Mesenchymal stem cell (in vitro differentiated cells and primary cell): ENCODE results near the gene ABCA12.

Experiments used
- DNase-seq: peaks from one replicate; pipeline ENCODE4 v3.0.0-alpha.2; 2013
- H2AFZ ChIP-seq: one replicate; pipeline ENCODE4 v1.6.1; 2013; ENCODE audit warnings: low read depth, mild to moderate bottlenecking, control low read depth, inconsistent platforms, low read length, moderate library complexity
- H2AK5ac ChIP-seq: 2 replicates; pipeline ENCODE4 v1.6.1; 2013; ENCODE audit warnings: low read length, moderate library complexity, mild to moderate bottlenecking, inconsistent platforms; ENCODE audit not compliant: severe bottlenecking
- H2BK120ac ChIP-seq: one replicate; pipeline ENCODE4 v1.6.1; 2013; ENCODE audit warnings: low read depth, mild to moderate bottlenecking, inconsistent platforms, low read length, moderate library complexity
- H2BK12ac ChIP-seq, 2 experiments: one replicate each; pipeline ENCODE4 v1.6.1; 2013; ENCODE audit warnings: inconsistent platforms in 2 of 2, low read length in 2 of 2, mild to moderate bottlenecking in 2 of 2, moderate library complexity in 2 of 2, control low read depth in 1 of 2
- H2BK15ac ChIP-seq: one replicate; pipeline ENCODE4 v1.6.1; 2013; ENCODE audit warnings: mild to moderate bottlenecking, low read depth, inconsistent platforms; ENCODE audit not compliant: poor library complexity, severe bottlenecking
- H2BK5ac ChIP-seq: 2 replicates; pipeline ENCODE4 v1.6.1; 2013; ENCODE audit warnings: low read depth, mild to moderate bottlenecking, low read length, control low read depth, inconsistent platforms; ENCODE audit not compliant: poor library complexity, severe bottlenecking
- H3K14ac ChIP-seq, 2 experiments: one replicate each; pipeline ENCODE4 v1.6.1; 2013; ENCODE audit warnings: inconsistent platforms in 2 of 2, low read length in 2 of 2, control low read depth in 1 of 2, mild to moderate bottlenecking in 1 of 2, moderate library complexity in 1 of 2
- H3K18ac ChIP-seq, 2 experiments: one replicate each; pipeline ENCODE4 v1.6.1; 2013; ENCODE audit warnings: inconsistent platforms in 2 of 2, low read length in 2 of 2, control low read depth in 1 of 2, low read depth in 1 of 2, mild to moderate bottlenecking in 1 of 2
- H3K23ac ChIP-seq, 2 experiments: one replicate each; pipeline ENCODE4 v1.6.1; 2013; ENCODE audit warnings: inconsistent platforms in 2 of 2, low read length in 2 of 2, mild to moderate bottlenecking in 2 of 2, moderate library complexity in 2 of 2, control low read depth in 1 of 2
- H3K27ac ChIP-seq: 2 replicates; pipeline ENCODE4 v1.5.1; 2013; ENCODE audit warnings: mild to moderate bottlenecking, moderate library complexity, low read length, control low read depth, inconsistent platforms; ENCODE audit not compliant: poor library complexity, severe bottlenecking
- H3K27me3 ChIP-seq, 2 experiments: 2 replicates each; pipeline versions ENCODE4 v1.6.1 to v1.7.0; 2013; ENCODE audit warnings: low read length in 2 of 2, mild to moderate bottlenecking in 2 of 2, moderate library complexity in 2 of 2, control low read depth in 1 of 2, inconsistent platforms in 1 of 2; ENCODE audit not compliant: control insufficient read depth in 1 of 2, insufficient read depth in 1 of 2
- H3K36me3 ChIP-seq, 2 experiments: 2 replicates each; pipeline versions ENCODE4 v1.6.1 to v1.7.0; 2013; ENCODE audit warnings: low read length in 2 of 2, control low read depth in 1 of 2, inconsistent platforms in 1 of 2, low read depth in 1 of 2, mild to moderate bottlenecking in 1 of 2; ENCODE audit not compliant: insufficient read depth in 2 of 2, control insufficient read depth in 1 of 2
- H3K4ac ChIP-seq, 2 experiments: one replicate each; pipeline ENCODE4 v1.6.1; 2013; ENCODE audit warnings: inconsistent platforms in 2 of 2, low read length in 2 of 2, mild to moderate bottlenecking in 2 of 2, moderate library complexity in 2 of 2, control low read depth in 1 of 2, low read depth in 1 of 2
- H3K4me1 ChIP-seq: 2 replicates; pipeline ENCODE4 v1.6.1; 2013; ENCODE audit warnings: low read depth, low read length, control low read depth; ENCODE audit not compliant: control insufficient read depth, insufficient read depth
- H3K4me2 ChIP-seq: 2 replicates; pipeline ENCODE4 v1.6.1; 2013; ENCODE audit warnings: low read length, mild to moderate bottlenecking, inconsistent platforms; ENCODE audit not compliant: poor library complexity, severe bottlenecking
- H3K4me3 ChIP-seq, 2 experiments: 2 replicates each; pipeline versions ENCODE4 v1.5.1 to v1.7.0; 2013; ENCODE audit warnings: low read length in 2 of 2, mild to moderate bottlenecking in 2 of 2, control low read depth in 1 of 2, low read depth in 1 of 2; ENCODE audit not compliant: insufficient read depth in 1 of 2
- H3K79me1 ChIP-seq: replicated peaks from 2 replicates; pipeline ENCODE4 v1.6.1; 2013; ENCODE audit warnings: mild to moderate bottlenecking, control low read depth, low read length, inconsistent platforms; ENCODE audit not compliant: poor library complexity, severe bottlenecking
- H3K9ac ChIP-seq: 2 replicates; pipeline ENCODE4 v1.7.0; 2013; ENCODE audit warnings: mild to moderate bottlenecking, low read length, moderate library complexity
- H3K9me3 ChIP-seq: 2 replicates; pipeline ENCODE4 v1.7.0; 2013; ENCODE audit warnings: mild to moderate bottlenecking, low read length; ENCODE audit not compliant: control insufficient read depth
- H4K8ac ChIP-seq: one replicate; pipeline ENCODE4 v1.6.1; 2013; ENCODE audit warnings: inconsistent platforms, mild to moderate bottlenecking, low read length, moderate library complexity
- H4K91ac ChIP-seq: one replicate; pipeline ENCODE4 v1.6.1; 2013; ENCODE audit warnings: mild to moderate bottlenecking, low read length, inconsistent platforms
- WGBS: methylation state at CpG from one replicate; pipeline ENCODE4 v1.1.7; 2013; ENCODE audit warnings: mixed read lengths; 5-methylcytosine and 5-hydroxymethylcytosine counted together

The ABCA12 gene

DNA sequence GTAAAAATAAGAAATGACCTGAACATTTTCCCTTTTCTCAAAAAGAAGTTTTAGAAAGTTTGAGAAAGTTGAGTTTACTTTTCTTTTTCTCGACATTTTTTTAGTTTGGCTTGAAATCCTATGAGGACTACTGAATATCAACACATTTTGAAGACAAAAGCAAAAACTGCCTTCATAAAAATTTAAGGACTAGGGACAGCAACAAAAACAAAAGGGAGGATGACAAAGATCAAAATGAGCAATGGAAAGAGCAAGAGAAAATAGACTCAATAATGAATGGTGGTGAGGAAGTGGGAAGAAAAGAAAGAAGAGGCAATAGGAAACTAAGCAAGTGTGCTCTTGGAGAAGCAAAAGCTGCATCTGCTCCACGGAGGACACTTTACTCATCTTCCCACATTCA lies 82.5 kb downstream of the ABCA12 start:
- Histone ChIP-seq H2BK5ac (no peak overlapping the region), H2BK12ac (no peak overlapping the region), H4K8ac (no peak overlapping the region), H2AK5ac (no peak overlapping the region), H3K4me3 (no peak overlapping the region), H3K9ac (no peak overlapping the region), H3K18ac (no peak overlapping the region), H3K36me3 (no peaks in the 10 kb centered on the region), H4K91ac (no peak overlapping the region), H3K4me2 (no peak overlapping the region), H3K9me3 (no peaks in the 10 kb centered on the region), H2BK120ac (no peak overlapping the region), H3K23ac (no peak overlapping the region), H3K79me1 (no peaks in the 10 kb centered on the region), H3K27me3 (no peaks in the 10 kb centered on the region), H2BK15ac (no peak overlapping the region), H3K4ac (no peak overlapping the region), H3K14ac (no peak overlapping the region), H3K4me1 (peaks cover 2% of the 10 kb centered on the region), H3K27ac (no peak overlapping the region), H2AFZ (no peak overlapping the region)
- WGBS: 81% methylated on average over 1 of the region's 2 CpGs
- no peak for DNase-seq

DNA sequence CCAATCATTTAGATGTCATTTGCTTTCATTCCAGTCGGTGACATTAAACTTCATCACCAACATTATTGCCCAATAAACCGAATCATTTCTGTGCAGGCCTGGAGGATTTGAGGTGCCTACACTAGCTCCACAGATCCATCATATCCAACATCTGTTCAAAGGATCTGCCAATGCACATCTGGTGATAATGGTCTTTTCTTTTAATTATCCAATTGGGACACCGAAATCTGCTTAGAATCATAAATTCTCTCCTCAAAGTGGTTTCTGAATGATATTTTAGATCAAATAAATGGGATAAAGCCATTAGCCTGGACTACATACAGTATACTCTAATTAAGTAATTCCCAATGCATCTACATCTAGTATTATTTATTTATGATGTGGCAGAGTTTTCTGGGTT lies 85.6 kb downstream of the ABCA12 start:
- DNase-seq: no peak
- no peaks in the 10 kb centered on the region for H3K27me3 ChIP-seq
- no peaks in the 10 kb centered on the region for H3K79me1 ChIP-seq
- H3K14ac ChIP-seq: no peak overlapping the region
- no peak overlapping the region for H3K4me3 ChIP-seq
- no peak overlapping the region for H2BK15ac ChIP-seq
- H2BK120ac ChIP-seq: no peak overlapping the region
- no peak overlapping the region for H3K9ac ChIP-seq
- no peak overlapping the region for H4K91ac ChIP-seq
- no peak overlapping the region for H3K27ac ChIP-seq
- 82% methylated on average over 3 of the region's 3 CpGs for WGBS
- no peaks in the 10 kb centered on the region for H3K36me3 ChIP-seq
- H2AK5ac ChIP-seq: no peak overlapping the region
- H3K18ac ChIP-seq: no peak overlapping the region
- H2AFZ ChIP-seq: no peak overlapping the region
- no peak overlapping the region for H3K4ac ChIP-seq
- H2BK12ac ChIP-seq: no peak overlapping the region
- H4K8ac ChIP-seq: no peak overlapping the region
- no peak overlapping the region for H3K4me2 ChIP-seq
- H3K23ac ChIP-seq: no peak overlapping the region
- peaks cover 2% of the 10 kb centered on the region for H3K4me1 ChIP-seq
- H3K9me3 ChIP-seq: no peaks in the 10 kb centered on the region
- no peak overlapping the region for H2BK5ac ChIP-seq

DNA sequence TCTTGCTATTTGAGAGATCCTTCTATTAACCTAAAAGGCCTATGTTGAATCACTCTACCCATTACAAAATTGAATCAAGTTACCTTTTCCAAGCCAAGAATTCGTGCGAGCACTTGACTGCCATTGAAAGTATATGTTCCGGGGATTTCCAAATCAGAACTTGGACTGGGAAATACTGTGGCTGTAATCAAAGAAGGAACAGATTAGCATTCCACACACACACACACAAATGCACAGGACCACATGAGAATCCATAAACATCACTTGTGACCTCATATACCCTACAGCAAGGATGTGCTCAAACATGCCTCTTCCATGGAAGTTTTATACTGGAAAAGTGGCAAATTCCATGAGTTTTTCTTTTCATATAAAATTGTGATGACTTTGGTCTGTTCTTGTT lies 86.0 kb downstream of the ABCA12 start:
- Histone ChIP-seq H4K91ac (no peak overlapping the region), H3K9ac (no peak overlapping the region), H3K4me2 (no peak overlapping the region), H3K27ac (no peak overlapping the region), H3K4me3 (no peak overlapping the region), H2BK5ac (no peak overlapping the region), H2BK120ac (no peak overlapping the region), H3K18ac (no peak overlapping the region), H2AFZ (no peak overlapping the region), H3K36me3 (no peaks in the 10 kb centered on the region), H2BK12ac (no peak overlapping the region), H3K23ac (no peak overlapping the region), H2AK5ac (no peak overlapping the region), H3K9me3 (peaks cover 2% of the 10 kb centered on the region), H3K27me3 (no peaks in the 10 kb centered on the region), H3K4ac (no peak overlapping the region), H2BK15ac (no peak overlapping the region), H3K4me1 (peaks cover 2% of the 10 kb centered on the region), H4K8ac (no peak overlapping the region), H3K79me1 (no peaks in the 10 kb centered on the region), H3K14ac (no peak overlapping the region)
- 91% methylated on average over 3 of the region's 3 CpGs for WGBS
- DNase-seq: no peak

DNA sequence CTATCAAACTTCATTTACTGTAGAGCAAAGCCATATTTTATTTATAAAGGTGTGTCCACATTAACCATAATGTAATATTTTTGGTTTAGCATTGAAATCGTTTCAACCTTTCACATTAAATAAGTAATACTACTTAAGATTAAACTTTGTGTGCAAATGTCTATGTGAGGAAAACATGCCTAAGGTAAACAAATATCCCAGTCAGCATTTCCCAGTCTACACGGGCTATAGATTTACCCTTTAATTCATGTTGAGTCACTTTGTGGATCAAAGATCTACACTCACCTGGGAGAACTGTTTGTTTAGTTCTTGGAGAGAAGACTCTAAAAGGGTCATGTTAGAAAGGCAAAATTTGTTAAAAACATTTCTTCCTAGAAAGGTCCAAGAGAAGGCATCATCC lies 89.1 kb downstream of the ABCA12 start:
- Histone ChIP-seq H3K27ac (no peak overlapping the region), H3K79me1 (no peaks in the 10 kb centered on the region), H2AK5ac (no peak overlapping the region), H3K4me1 (peaks cover 2% of the 10 kb centered on the region), H3K4me3 (no peak overlapping the region), H2BK12ac (no peak overlapping the region), H3K18ac (no peak overlapping the region), H4K91ac (no peak overlapping the region), H3K23ac (no peak overlapping the region), H2BK120ac (no peak overlapping the region), H3K14ac (no peak overlapping the region), H3K36me3 (no peaks in the 10 kb centered on the region), H3K4me2 (no peak overlapping the region), H2BK5ac (no peak overlapping the region), H2AFZ (no peak overlapping the region), H2BK15ac (no peak overlapping the region), H3K27me3 (no peaks in the 10 kb centered on the region), H3K9ac (no peak overlapping the region), H4K8ac (no peak overlapping the region), H3K9me3 (peaks cover 10% of the 10 kb centered on the region), H3K4ac (no peak overlapping the region)
- DNase-seq: no peak
- WGBS: no CpG with 5 or more reads among the region's 2 CpGs
